PC-3 (cell line): ENCODE measurements around the gene SPNS1. TPM values are rescaled to one million over a fixed set of nuclear protein-coding genes. Genes with fewer than 3 reads are reported as not detected.
"Not testable (repeated sequence)": the region's sequence is repeated elsewhere in the genome, so short reads cannot be mapped to it uniquely, and the experiment has no call there.

ENCODE experiments used
- ATAC-seq: fragments of 200-7000 bp; cut with Tn5 transposase; 2 replicates; pipeline ENCODE4 v1.9.1; 2020; ENCODE audit warnings: mild to moderate bottlenecking, moderate library complexity
- BruUV-seq: library from RNA; stranded (reverse); fragments of 400-500 nt; replicated peaks from 2 replicates; lab custom pipeline; 2021; lab: Mats Ljungman, UMichigan
- CTCF ChIA-PET: fragments of 300-600 bp; sonication (Branson Sonifier 250); formaldehyde crosslinking; loops from one replicate; lab custom pipeline; 2022; ENCODE audit warnings: antibody characterized with exemption; lab: Charles Lee
- POLR2A ChIA-PET: fragments of 300-600 bp; sonication (Branson Sonifier 250); formaldehyde crosslinking; loops from one replicate; lab custom pipeline; 2022; ENCODE audit warnings: antibody characterized with exemption; ENCODE audit not compliant: unreplicated experiment; lab: Charles Lee
- DNase-seq: peaks from one replicate; pipeline ENCODE4 v3.0.0-alpha.2; 2015
- H2AFZ ChIP-seq: fragments of 300-600 bp; sonication (generic); 2 replicates; pipeline ENCODE4 v1.6.0; 2016; ENCODE audit warnings: antibody characterized with exemption, low read length
- H3F3A ChIP-seq: fragments of 300-600 bp; sonication (generic); one replicate; pipeline ENCODE4 v1.6.0; 2017; ENCODE audit warnings: antibody characterized with exemption, low read length, control low read depth, mild to moderate bottlenecking; ENCODE audit not compliant: unreplicated experiment
- H3K27ac ChIP-seq: fragments of 300-600 bp; sonication (generic); 2 replicates; pipeline ENCODE4 v1.5.1; 2016; ENCODE audit warnings: mild to moderate bottlenecking, low read length
- H3K27me3 ChIP-seq: fragments of 300-600 bp; sonication (generic); 2 replicates; pipeline ENCODE4 v1.6.1; 2016; ENCODE audit warnings: low read length, mixed read lengths
- H3K36me3 ChIP-seq: fragments of 300-600 bp; sonication (generic); 2 replicates; pipeline ENCODE4 v1.6.1; 2016; ENCODE audit warnings: low read depth, mixed run types, low read length, mixed read lengths
- H3K4me1 ChIP-seq: fragments of 300-600 bp; sonication (generic); 2 replicates; pipeline ENCODE4 v1.5.1; 2016; ENCODE audit warnings: low read length; ENCODE audit not compliant: insufficient read depth
- H3K4me2 ChIP-seq: fragments of 300-600 bp; sonication (generic); 2 replicates; pipeline ENCODE4 v1.6.0; 2016; ENCODE audit warnings: low read length
- H3K4me3 ChIP-seq: fragments of 300-600 bp; sonication (generic); 2 replicates; pipeline ENCODE4 v1.5.1; 2016; ENCODE audit warnings: mild to moderate bottlenecking, low read length, mixed read lengths
- H3K79me2 ChIP-seq: fragments of 300-600 bp; sonication (generic); 2 replicates; pipeline ENCODE4 v1.6.1; 2017; ENCODE audit warnings: low read length, mixed read lengths
- H3K9ac ChIP-seq: fragments of 300-600 bp; sonication (generic); 2 replicates; pipeline ENCODE4 v1.6.0; 2016; ENCODE audit warnings: mild to moderate bottlenecking, low read length
- H3K9me2 ChIP-seq: fragments of 300-600 bp; sonication (generic); replicated peaks from 2 replicates; pipeline ENCODE4 v1.6.1; 2016; ENCODE audit warnings: mixed run types, low read length, mixed read lengths
- H3K9me3 ChIP-seq: fragments of 300-600 bp; sonication (generic); 2 replicates; pipeline ENCODE4 v1.6.1; 2016; ENCODE audit warnings: low read length, mixed read lengths
- H4K20me1 ChIP-seq: fragments of 300-600 bp; sonication (generic); 2 replicates; pipeline ENCODE4 v1.6.1; 2016; ENCODE audit warnings: low read length, mixed read lengths
- CTCF ChIP-seq: fragments of 300-600 bp; sonication (generic); conservative IDR thresholded peaks from 2 replicates; pipeline ENCODE4 v1.5.1; 2017; ENCODE audit warnings: antibody characterized with exemption, low read depth, mild to moderate bottlenecking, low read length
- EZH2 ChIP-seq: fragments of 300-600 bp; sonication (generic); IDR thresholded peaks from one replicate; pipeline ENCODE4 v1.6.1; 2017; ENCODE audit warnings: antibody characterized with exemption, mild to moderate bottlenecking, low read length; ENCODE audit not compliant: unreplicated experiment
- EZH2phosphoT487 ChIP-seq: fragments of 300-600 bp; sonication (generic); IDR thresholded peaks from 2 replicates; pipeline ENCODE4 v1.6.1; 2018; ENCODE audit warnings: mild to moderate bottlenecking, antibody characterized with exemption, low read length, borderline replicate concordance
- intact Hi-C: fragments of 100-400 bp; cut with micrococcal nuclease; formaldehyde crosslinking; loops from 2 replicates; pipeline ENCODE4 v1.9.0; 2023
- total RNA-seq: library from RNA; depleted of rRNA; stranded (reverse); fragments of >200 nt; gene quantifications from 2 replicates; pipeline ENCODE4 v1.2.3, GENCODE V29; 2014

SPNS1 gene
- total RNA-seq, 1 experiment from 2014 or later = 44.8 TPM

GRCh38 chr16:28998837-28999236 lies 24.3 kb downstream of the SPNS1 start:
- DNase-seq (no peak), ATAC-seq (no peak)
- H3F3A ChIP-seq = no peaks in the 10 kb centered on the region
- ChIA-PET CTCF (no interaction called here), POLR2A (no interaction called here)
- no peak overlapping the region for H3K9ac ChIP-seq
- H3K79me2 ChIP-seq = no peaks in the 10 kb centered on the region
- H3K36me3 ChIP-seq = no peaks in the 10 kb centered on the region
- BruUV-seq = no TSS peak
- H3K9me2 ChIP-seq = no peaks in the 10 kb centered on the region
- H3K4me3 ChIP-seq = no peak overlapping the region
- TF ChIP-seq EZH2phosphoT487 (no peak), EZH2 (no peak), CTCF (no peak)
- intact Hi-C loops = no loop called here
- H3K4me2 ChIP-seq = no peak overlapping the region
- H3K4me1 ChIP-seq = no peaks in the 10 kb centered on the region
- no peak overlapping the region for H2AFZ ChIP-seq
- no peaks in the 10 kb centered on the region for H3K27me3 ChIP-seq
- no peak overlapping the region for H3K27ac ChIP-seq
- H4K20me1 ChIP-seq = no peaks in the 10 kb centered on the region
- no peaks in the 10 kb centered on the region for H3K9me3 ChIP-seq

- ATAC-seq (no peak), DNase-seq (no peak)
- no peak for TF ChIP-seq EZH2phosphoT487
- TF ChIP-seq EZH2 = no peak
- no peak for TF ChIP-seq CTCF
- Histone ChIP-seq H3K27ac (no peak overlapping the region), H2AFZ (no peak overlapping the region), H3K4me1 (no peaks in the 10 kb centered on the region), H3K36me3 (no peaks in the 10 kb centered on the region), H3F3A (no peaks in the 10 kb centered on the region), H3K4me2 (no peak overlapping the region), H3K9ac (no peak overlapping the region), H3K27me3 (no peaks in the 10 kb centered on the region), H3K4me3 (no peak overlapping the region), H3K9me3 (no peaks in the 10 kb centered on the region), H4K20me1 (no peaks in the 10 kb centered on the region), H3K79me2 (no peaks in the 10 kb centered on the region), H3K9me2 (no peaks in the 10 kb centered on the region)
- intact Hi-C loops = no loop called here
- CTCF ChIA-PET = no interaction called here
- POLR2A ChIA-PET = no interaction called here
- no TSS peak for BruUV-seq
Measured at GRCh38 chr16:28999577-28999976, 25.0 kb downstream of the SPNS1 start.

DNA sequence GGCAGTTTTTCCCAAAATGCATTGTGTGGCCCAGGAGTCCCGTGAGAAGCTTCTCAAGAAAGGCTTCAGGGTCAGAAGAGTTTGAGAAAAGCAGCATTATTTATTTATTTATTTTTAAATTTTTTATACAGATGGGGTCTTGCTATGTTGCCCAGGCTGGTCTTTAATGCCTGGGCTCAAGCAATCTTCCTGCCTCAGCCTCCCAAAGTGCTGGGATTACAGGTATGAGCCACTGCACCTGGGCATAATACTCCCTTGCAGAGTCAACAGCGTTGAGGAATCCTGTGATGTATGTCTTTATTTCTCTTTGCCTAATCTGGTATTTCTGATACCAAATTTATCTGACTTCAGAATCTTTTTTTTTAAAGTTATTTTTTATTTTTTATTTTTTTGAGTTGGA lies 25.4 kb downstream of the SPNS1 start:
- no peak overlapping the region for H3K4me2 ChIP-seq
- H3K36me3 ChIP-seq = no peaks in the 10 kb centered on the region
- no peaks in the 10 kb centered on the region for H4K20me1 ChIP-seq
- CTCF ChIA-PET = no interaction called here
- no peaks in the 10 kb centered on the region for H3F3A ChIP-seq
- no TSS peak for BruUV-seq
- ATAC-seq = no peak
- H3K79me2 ChIP-seq = no peaks in the 10 kb centered on the region
- no peak overlapping the region for H2AFZ ChIP-seq
- no peaks in the 10 kb centered on the region for H3K9me2 ChIP-seq
- no peak overlapping the region for H3K9ac ChIP-seq
- intact Hi-C loops = no loop called here
- TF ChIP-seq EZH2phosphoT487 (no peak), EZH2 (no peak), CTCF (no peak)
- no peak overlapping the region for H3K27ac ChIP-seq
- no peaks in the 10 kb centered on the region for H3K27me3 ChIP-seq
- H3K4me3 ChIP-seq = no peak overlapping the region
- no peaks in the 10 kb centered on the region for H3K4me1 ChIP-seq
- POLR2A ChIA-PET = no interaction called here
- DNase-seq = no peak
- no peaks in the 10 kb centered on the region for H3K9me3 ChIP-seq

GRCh38 chr16:29004496-29005139 lies 30.0 kb downstream of the SPNS1 start:
- peak; percentile 61 for DNase-seq
- H3K4me1 ChIP-seq, H3K79me2 ChIP-seq, H3K9me3 ChIP-seq, H2AFZ ChIP-seq, H3K27me3 ChIP-seq, H3K4me3 ChIP-seq, H3F3A ChIP-seq, H4K20me1 ChIP-seq, H3K9ac ChIP-seq, H3K4me2 ChIP-seq, POLR2A ChIA-PET, H3K36me3 ChIP-seq, H3K9me2 ChIP-seq, BruUV-seq, H3K27ac ChIP-seq, CTCF ChIA-PET, intact Hi-C loops: not testable (repeated sequence)
- ATAC-seq = peak; percentile 67
